Measurements from ENCODE around the gene DEPP1.

The DEPP1 gene

GRCh38 chr10:44932517-44933450, 45.8 kb downstream of the DEPP1 start:
- no peak overlapping the region for H3K27ac ChIP-seq (ENCODE audit: extremely low read depth, low read depth, low read length)
- H3K4me1 ChIP-seq (ENCODE audit: control insufficient read depth, insufficient read depth, low read length), result no peaks in the 10 kb centered on the region; the same call in 1 of the 2 replicates
- H3K4me3 ChIP-seq (ENCODE audit: low read depth, low read length), result no peak overlapping the region
- POLR2A ChIA-PET, result interaction anchor here (0.6 to 1.4 kb wide), 3 partner anchors 43 to 288 kb away, joined by 3 to 4 read pairs (median 3); partner anchors contain the start of gene DEPP1
- CTCF ChIA-PET, result interaction anchor here (0.6 to 3.4 kb wide), 31 partner anchors 9 to 739 kb away, joined by 3 to 15 read pairs (median 4); partner anchors contain the start of genes DEPP1 and ZFAND4
- no peaks in the 10 kb centered on the region for H3K36me3 ChIP-seq (ENCODE audit: control insufficient read depth in 2 of 2, insufficient read depth in 1 of 2, low read length in 2 of 2)
- no peaks in the 10 kb centered on the region for H3K9me3 ChIP-seq (ENCODE audit: control insufficient read depth, insufficient read depth, low read depth, low read length)
- TF ChIP-seq ZNF600 (tag by site-specific recombination; IDR thresholded peaks at IDR 0.05), result peak; percentile 56; the same call in 1 of the 2 replicates
- TF ChIP-seq ZNF394 (tag by site-specific recombination; IDR thresholded peaks at IDR 0.05; ENCODE audit: borderline replicate concordance), result no peak
- no peak for TF ChIP-seq ZNF704 (tag by site-specific recombination; IDR thresholded peaks at IDR 0.05)
- no peak for TF ChIP-seq ZNF362 (tag by site-specific recombination; IDR thresholded peaks at IDR 0.05)
- no peak for TF ChIP-seq YY2 (tag by site-specific recombination; IDR thresholded peaks at IDR 0.05)
- peak; percentile 80 for TF ChIP-seq GLIS1 (tag by site-specific recombination; IDR thresholded peaks at IDR 0.05)
- TF ChIP-seq ZNF214 (tag by site-specific recombination; IDR thresholded peaks at IDR 0.05; ENCODE audit: borderline replicate concordance), result no peak
- TF ChIP-seq ZNF155 (tag by site-specific recombination; IDR thresholded peaks at IDR 0.05), result no peak
- TF ChIP-seq YY1 (tag by site-specific recombination; IDR thresholded peaks at IDR 0.05), result no peak
- TF ChIP-seq ZNF654 (tag by site-specific recombination; IDR thresholded peaks at IDR 0.05; ENCODE audit: low read depth), result peak; percentile 83
- no peak for TF ChIP-seq ZFP37 (tag by site-specific recombination; IDR thresholded peaks at IDR 0.05)
- TF ChIP-seq ZNF133 (tag by site-specific recombination; IDR thresholded peaks at IDR 0.05), result no peak
- TF ChIP-seq GLI2 (tag by site-specific recombination; IDR thresholded peaks at IDR 0.05; ENCODE audit: borderline replicate concordance, low read depth), result no peak
- no peak for TF ChIP-seq ZNF473 (tag by site-specific recombination; IDR thresholded peaks at IDR 0.05)
- TF ChIP-seq CTCF (tag by site-specific recombination; IDR thresholded peaks at IDR 0.05), result peak; percentile 95
- no peak for TF ChIP-seq MYNN (tag by site-specific recombination; IDR thresholded peaks at IDR 0.05; ENCODE audit: borderline replicate concordance)
- no peak for TF ChIP-seq ZBTB49 (tag by site-specific recombination; IDR thresholded peaks at IDR 0.05; ENCODE audit: low read depth)
- TF ChIP-seq SALL2 (tag by site-specific recombination; IDR thresholded peaks at IDR 0.05; ENCODE audit: borderline replicate concordance), result no peak
- peak; percentile 63 for TF ChIP-seq GLIS2 (tag by site-specific recombination; IDR thresholded peaks at IDR 0.05)
- TF ChIP-seq ZNF830 (tag by site-specific recombination; IDR thresholded peaks at IDR 0.05; ENCODE audit: low read depth), result no peak
- TF ChIP-seq ZNF626 (tag by site-specific recombination; IDR thresholded peaks at IDR 0.05), result no peak
- TF ChIP-seq ATF2 (tag by site-specific recombination; IDR thresholded peaks at IDR 0.05; ENCODE audit: low read depth), result no peak
- TF ChIP-seq KLF7 (tag by site-specific recombination; IDR thresholded peaks at IDR 0.05; ENCODE audit: borderline replicate concordance), result no peak
- no peak for TF ChIP-seq ZXDB (tag by site-specific recombination; IDR thresholded peaks at IDR 0.05)
- no peak for TF ChIP-seq ZNF121 (tag by site-specific recombination; IDR thresholded peaks at IDR 0.05)
- TF ChIP-seq PBX3 (CRISPR knock-in tag; IDR thresholded peaks at IDR 0.05), result no peak
- TF ChIP-seq TRIM28 (IDR thresholded peaks at IDR 0.05; ENCODE audit: borderline replicate concordance, low read length), result no peak
- no peak for TF ChIP-seq ZNF404 (tag by site-specific recombination; IDR thresholded peaks at IDR 0.05)
